GM13977 (cell line): ENCODE data around the gene PRH1.

Source experiments
- DNase-seq: peaks from one replicate; pipeline ENCODE4 v3.0.0; 2012; ENCODE audit warnings: low spot score
- in situ Hi-C: fragments of 300-500 bp; cut with MboI; formaldehyde crosslinking; loops from one replicate; pipeline ENCODE4 v1.12.0; 2022; ENCODE audit warnings: low sequenced_read_pairs, low pct_unique_long_range_greater_than_20kb, mixed read lengths, inconsistent platforms; ENCODE audit not compliant: unreplicated experiment
- TF ChIP-seq, protein P1 (sequence below): IDR thresholded peaks from 2 replicates; pipeline ENCODE4 v1.5.1; 2012; ENCODE audit warnings: mild to moderate bottlenecking, control low read depth; ENCODE audit not compliant: insufficient read depth; ENCODE audit errors: extremely low read depth, missing control alignments

Gene PRH1

DNA sequence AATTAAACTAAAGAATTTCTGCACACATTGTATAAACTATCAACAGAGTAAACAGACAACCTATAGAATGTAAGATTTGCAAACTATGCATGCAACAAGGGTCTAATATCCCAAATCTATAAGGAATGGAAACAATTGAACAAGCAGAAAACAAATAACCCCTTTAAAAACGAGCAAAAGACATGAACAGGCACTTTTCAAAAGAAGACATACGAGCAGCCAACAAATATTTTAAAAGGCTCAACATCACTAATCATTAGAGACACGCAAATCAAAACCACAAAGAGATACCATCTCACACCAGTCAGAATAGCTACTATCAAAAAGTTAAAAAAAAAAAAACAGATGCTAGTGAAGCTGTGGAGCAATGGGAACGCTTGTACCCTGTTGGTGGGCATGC lies 20.6 kb upstream of the PRH1 start:
- no peak for DNase-seq
- in situ Hi-C loops: no loop called here
- TF ChIP-seq, protein P1, sequence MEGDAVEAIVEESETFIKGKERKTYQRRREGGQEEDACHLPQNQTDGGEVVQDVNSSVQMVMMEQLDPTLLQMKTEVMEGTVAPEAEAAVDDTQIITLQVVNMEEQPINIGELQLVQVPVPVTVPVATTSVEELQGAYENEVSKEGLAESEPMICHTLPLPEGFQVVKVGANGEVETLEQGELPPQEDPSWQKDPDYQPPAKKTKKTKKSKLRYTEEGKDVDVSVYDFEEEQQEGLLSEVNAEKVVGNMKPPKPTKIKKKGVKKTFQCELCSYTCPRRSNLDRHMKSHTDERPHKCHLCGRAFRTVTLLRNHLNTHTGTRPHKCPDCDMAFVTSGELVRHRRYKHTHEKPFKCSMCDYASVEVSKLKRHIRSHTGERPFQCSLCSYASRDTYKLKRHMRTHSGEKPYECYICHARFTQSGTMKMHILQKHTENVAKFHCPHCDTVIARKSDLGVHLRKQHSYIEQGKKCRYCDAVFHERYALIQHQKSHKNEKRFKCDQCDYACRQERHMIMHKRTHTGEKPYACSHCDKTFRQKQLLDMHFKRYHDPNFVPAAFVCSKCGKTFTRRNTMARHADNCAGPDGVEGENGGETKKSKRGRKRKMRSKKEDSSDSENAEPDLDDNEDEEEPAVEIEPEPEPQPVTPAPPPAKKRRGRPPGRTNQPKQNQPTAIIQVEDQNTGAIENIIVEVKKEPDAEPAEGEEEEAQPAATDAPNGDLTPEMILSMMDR: no peak

DNA sequence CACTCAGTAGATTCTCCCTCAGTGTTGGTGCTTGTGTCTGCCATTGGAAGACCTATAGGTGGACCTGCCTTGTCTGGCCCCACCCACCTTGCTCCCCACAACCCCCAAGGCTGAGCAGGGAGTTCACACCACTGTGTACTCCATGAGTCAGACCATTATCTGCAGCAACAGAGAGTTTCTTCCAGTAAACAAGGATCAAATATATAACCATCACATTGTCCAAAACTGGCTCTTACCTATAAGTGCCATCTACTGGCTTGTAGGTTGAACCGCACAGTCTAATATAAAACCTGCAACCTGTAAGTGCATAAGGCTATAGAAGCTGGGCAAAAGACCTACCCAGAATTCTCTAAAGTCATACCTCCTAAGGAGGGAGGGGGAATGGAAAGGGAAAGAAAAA lies 17.4 kb upstream of the PRH1 start:
- TF ChIP-seq, protein P1: no peak
- in situ Hi-C loops: no loop called here
- DNase-seq: no peak

DNA sequence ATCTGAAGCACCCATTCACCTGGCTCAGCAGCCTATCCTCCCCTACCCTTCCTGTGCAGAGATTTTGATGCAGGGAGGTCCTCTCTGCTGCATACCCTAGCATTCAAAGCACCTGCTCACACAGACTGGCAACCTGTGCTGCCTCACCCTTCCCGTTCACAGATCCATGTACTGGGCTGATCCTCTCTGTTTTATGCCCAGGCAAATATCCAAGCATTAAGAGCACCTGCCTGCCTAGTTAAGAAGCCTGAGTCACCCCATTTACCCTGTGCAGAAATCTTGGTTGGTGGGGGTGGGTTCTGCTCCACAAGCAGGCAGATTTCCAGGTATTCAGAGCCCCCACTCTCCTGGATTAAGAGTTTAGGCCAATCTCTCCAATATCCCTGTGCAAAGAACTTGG lies 16.9 kb upstream of the PRH1 start:
- no peak for DNase-seq
- TF ChIP-seq, protein P1: no peak
- in situ Hi-C loops: no loop called here

DNA sequence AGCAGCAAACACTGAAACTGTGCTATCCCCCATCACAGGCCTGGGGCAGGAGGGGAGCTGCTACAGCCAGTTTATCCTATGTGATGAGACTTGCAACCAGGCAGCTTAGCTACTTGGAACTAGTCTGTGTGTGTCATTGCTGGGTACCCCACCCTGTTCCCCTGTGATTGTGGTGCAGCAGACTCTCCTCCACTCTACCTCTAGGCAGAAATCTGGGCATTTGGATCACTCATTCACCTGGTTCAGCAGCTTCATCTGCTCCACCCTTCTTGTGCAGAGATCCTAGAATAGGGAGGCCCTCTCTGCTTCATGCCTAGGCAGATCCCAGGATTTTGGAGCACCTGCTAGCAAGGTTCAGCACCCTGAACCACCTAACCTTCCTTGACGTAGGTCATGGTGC lies 16.5 kb upstream of the PRH1 start:
- TF ChIP-seq, protein P1: no peak
- in situ Hi-C loops: no loop called here
- DNase-seq: no peak

DNA sequence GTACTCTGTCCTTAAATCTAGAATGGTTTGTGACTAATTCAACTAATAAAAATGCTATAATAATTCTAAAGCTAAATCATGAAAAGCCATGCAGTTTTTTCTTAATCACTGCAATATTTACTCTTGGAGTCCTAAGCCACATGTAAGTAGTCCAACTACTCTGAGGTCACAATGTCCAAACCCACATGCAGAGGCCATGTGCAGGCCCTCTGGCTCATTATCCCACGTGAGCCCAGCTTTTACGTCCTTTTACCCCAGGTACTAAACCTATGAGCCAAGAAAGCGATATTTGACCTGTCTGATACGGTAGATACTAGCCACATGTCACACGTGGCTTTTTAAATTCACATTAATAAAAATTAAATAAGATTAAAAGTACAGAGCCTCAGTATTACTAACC lies 12.8 kb upstream of the PRH1 start:
- no peak for DNase-seq
- TF ChIP-seq, protein P1: no peak
- in situ Hi-C loops: no loop called here

DNA sequence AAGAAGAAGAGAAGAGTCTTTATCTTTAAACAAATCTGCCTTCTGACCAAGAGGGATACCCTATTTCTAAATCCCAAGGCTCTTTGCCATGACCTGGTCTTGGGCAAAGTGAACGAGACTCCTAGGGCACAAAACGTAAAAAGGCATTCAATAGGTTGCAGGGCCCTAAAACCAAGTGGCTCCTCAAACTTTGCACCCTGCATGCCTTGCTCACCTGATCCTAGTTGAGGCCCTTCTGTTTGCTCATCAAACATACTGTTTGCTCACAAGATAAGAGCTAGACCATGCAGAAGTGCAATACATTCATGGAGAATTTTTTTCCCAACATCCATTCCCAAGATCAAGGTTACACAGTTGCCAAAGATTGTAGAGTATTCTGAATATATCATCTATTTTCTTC lies 7.9 kb upstream of the PRH1 start:
- TF ChIP-seq, protein P1: no peak
- DNase-seq: no peak
- in situ Hi-C loops: no loop called here

DNA sequence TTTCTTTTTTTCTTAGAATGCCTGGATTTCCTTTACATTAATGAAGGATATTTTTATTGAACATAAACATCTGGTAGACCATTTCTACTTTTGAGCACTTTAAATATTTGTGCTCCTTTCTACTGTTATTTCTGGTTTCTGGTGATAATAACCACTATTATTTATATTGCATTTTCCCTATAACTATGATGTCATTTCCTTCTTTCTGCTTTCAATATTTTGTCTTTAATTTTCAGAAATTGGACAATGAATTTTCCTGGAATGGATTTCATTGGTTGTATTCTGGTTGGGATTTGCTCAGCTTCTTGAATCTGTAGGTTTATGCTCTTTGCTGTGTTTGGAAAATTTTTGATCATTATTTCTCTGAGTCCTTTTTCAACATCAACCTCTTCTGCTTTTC lies 5.2 kb upstream of the PRH1 start:
- in situ Hi-C loops: no loop called here
- DNase-seq: no peak
- TF ChIP-seq, protein P1: no peak
